Ammon's horn (tissue), 1 donor: ENCODE measurements around the gene ZNF329.
A peak's percentile ranks its signal among the peaks of the same experiment; 100 is the strongest.

ENCODE experiments used
- DNase-seq: peaks from one replicate; pipeline ENCODE4 v3.0.0-alpha.2; 2016; ENCODE audit warnings: low spot score

The ZNF329 gene

DNA sequence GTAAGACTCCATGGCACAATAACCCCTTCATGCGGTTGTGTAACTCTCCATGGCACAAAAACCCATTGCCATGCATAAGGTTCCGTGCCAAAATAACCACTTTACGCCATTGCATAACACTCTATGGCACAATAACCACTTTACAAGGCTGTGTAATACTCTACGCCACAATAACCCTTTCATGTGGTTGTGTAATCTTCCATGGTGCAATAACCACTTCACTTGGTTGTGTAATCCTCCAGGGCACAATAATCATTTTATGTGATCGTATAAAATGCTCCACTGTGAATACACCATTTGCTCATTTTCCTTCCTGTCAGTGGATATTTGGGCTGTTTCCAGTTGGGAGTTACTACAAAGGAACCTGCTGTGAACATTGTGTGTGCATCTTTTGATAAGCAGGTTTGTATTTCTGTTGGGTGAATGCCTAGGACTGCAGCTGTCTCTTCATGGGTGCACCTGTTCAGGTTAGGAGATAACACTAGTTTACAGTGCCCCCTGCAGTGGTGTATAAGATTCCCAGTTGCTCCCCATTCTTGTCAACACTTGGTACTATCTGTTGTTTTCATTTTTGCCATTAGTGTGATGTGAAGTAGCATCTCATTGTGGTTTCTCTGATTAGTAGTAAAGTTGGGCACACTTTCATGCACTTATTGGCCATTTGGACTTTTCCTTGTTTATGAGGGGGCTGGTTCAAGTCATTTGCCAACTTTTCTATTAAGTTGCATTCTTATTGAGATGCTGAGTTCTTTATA, 31.4 kb downstream of the ZNF329 start:
- no peak for DNase-seq

DNA sequence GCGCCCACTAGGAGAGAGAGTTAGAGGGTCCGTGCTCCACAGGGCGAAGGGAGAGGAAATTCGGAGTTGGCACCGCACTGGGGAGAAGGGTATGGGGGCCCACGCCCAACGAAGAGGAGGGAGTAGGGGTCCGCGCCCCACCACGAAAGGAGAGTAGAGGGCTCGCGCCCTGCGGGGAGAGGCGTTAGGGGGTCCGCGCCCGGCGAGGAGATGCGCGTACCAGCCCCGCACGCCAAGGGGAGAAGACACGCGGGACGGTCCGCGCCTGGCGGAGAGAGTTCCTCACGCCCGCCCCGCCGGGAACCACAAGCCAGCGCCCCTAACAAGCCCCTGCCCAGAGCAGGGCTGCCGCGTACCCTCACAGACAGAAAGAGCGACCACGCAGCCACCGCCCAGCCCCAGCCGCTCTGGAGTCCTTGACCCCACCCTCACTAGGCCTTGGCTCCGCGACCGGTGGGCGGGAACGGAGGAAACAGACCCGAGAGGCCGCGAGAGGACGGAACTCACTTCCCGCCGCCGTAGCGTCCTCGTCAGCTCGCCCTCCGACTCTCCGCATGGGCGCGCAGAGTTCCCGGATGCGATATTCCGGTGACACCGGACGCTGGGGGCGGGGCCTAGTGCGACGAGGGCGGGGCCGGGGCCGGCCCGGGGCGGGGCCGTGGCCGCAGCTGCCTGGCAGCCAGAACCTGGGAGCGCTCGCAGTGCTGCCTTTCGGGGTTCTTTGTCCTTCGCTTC, 32.6 kb downstream of the ZNF329 start:
- DNase-seq: no peak

DNA sequence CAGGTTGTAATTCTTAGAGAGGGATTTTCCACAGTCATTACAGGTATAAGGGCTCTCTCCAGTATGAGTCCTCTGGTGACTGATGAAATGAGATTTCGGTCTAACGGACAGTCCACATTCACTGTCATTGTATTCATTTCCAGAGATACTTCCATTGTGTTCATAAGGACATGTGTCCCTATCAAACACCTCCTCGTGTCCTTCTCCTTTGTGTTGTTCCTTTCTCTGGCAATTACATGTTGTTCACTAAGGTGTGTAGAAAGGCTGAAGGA, 42.1 kb downstream of the ZNF329 start:
- no peak for DNase-seq

- DNase-seq: no peak
Observed at GRCh38 chr19:58107778-58108545, 42.6 kb downstream of the ZNF329 start.

GRCh38 chr19:58098682-58098998, 51.9 kb downstream of the ZNF329 start:
- no peak for DNase-seq

- DNase-seq: peak; percentile 98
Observed at GRCh38 chr19:58097781-58098681, 52.6 kb downstream of the ZNF329 start, which contains the start of gene ZSCAN18. Gene ZSCAN18, minus strand, starts transcription at chr19:58098231. Its CDS starts 7,964 bp downstream, at chr19:58090267.

DNA sequence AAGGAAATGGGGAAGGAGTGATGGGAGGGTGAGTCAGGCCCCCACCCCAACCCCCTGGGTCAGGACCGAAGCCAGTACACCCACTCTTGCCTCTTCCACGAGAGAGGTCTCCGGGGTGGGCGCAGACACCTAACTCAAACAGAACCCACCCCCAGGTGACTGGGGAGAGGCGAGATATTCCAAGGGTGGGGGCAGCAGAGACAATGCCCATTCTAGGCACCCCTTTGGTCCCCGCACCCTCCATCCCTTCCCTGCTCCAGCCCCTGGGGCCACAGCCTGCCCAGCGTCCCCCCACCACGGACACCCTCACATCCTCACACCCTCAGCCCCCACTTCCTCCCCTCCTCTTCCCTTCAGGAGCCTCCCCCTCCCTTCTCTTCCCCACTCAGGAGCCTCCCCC, 53.2 kb downstream of the ZNF329 start:
- no peak for DNase-seq

DNA sequence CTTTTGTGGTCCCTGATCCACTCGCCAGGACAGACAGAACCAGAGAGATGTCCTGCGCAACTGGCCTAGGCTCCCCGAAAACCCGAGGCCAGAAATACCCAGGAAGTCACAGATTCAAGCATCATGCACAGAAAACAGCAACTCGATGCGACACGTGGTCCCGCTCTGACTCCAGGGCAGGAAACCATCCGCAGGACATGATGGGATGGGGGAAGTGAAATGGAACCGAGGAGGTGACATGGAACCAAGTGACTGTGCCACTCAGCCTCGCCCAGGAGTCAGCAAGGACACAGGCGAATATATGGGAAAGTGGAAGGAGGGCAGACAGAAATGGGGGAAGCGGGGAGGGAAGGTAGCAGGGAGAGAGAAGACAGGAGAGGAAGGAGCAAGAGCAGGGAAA, 53.7 kb downstream of the ZNF329 start:
- no peak for DNase-seq

- DNase-seq: no peak
Observed at GRCh38 chr19:58095328-58095727, 55.3 kb downstream of the ZNF329 start.

GRCh38 chr19:58093071-58093470, 57.5 kb downstream of the ZNF329 start:
- no peak for DNase-seq

GRCh38 chr19:58091251-58091995, 59.2 kb downstream of the ZNF329 start:
- no peak for DNase-seq

DNA sequence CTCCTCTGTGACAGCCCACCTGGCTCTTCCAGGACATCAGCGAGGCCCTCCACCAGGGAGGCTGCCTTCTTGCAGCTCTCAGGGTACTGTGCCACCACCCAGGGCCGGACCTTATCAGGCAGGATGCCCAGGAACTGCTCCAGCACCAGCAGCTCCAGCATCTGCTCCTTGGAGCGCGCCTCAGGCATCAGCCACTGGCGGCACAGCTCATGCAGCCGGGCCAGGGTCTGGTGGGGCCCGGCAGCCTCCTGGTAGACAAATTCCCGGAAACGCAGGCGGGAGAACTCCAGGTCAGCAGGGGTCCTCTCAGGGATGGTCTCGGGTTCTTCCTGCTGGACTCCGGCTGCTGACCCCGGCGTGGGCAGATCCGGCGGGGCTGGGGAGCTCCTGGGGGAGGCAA, 60.7 kb downstream of the ZNF329 start:
- no peak for DNase-seq

DNA sequence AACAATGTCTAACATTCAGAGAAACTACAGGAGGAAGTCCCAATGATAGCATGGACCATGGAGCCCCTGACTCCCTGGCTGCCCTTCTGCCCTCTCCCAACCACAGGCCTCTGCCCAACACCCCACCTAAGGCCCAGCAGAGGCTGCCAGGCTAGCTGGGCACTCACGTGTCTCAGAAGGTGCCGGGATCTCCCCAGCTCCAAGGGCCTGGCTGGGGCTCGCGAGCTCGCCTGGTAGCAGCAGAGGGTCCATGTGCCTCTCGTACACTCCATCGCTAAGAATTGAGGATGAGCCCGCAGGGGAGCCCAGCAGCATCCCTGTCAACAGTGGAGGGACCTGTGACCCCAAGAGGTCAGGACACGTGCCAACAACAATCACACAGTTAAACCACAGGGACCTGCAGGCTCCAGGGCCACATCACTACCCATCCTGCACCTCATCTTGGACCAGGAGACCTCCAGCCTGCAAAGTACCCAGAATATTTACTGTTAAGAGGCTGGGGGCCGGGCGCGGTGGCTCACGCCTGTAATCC, 62.0 kb downstream of the ZNF329 start:
- DNase-seq: no peak

DNA sequence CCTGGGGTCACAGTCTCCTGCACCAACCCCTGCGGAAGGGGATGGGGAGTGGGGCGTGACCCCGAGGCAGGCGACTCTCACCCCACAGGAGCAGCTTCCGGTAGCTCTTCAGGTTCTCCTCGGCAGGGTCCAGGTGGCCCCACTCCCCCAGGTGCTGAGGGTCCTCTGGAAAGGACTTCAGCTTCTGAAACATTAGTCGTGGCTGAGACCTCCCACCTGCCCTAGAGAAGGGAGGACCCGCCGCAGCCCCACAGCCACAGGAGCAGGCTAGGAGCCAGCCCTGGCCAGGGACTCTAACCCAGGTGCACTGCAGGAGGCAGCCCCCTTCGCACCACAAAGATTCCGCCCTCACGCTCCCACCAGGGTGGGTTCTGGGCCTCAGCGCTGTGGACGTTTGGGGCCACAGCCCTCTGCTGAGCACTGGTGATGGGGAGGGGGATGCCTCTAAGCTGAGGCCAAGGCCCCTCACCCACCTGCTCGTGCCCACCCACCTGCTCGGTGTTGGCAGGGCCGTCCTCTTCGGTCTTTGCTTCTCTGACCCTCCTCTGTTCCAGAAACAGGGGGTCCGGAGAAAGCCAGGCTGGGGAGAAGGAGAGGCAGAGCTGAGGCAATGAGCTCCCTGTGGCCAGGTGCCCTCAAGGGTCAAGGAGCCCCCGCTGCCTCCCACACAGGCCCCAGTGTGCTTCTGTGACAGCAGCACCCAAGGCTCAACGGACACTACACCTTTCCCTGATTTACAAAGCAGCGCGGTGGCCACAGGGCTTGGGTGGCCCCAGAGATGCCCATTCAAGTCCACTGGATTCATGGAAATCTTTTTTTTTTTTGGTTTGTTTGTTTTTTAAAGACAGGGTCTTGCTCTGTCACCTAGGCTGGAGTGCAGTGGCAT, 63.5 kb downstream of the ZNF329 start:
- DNase-seq: no peak

DNA sequence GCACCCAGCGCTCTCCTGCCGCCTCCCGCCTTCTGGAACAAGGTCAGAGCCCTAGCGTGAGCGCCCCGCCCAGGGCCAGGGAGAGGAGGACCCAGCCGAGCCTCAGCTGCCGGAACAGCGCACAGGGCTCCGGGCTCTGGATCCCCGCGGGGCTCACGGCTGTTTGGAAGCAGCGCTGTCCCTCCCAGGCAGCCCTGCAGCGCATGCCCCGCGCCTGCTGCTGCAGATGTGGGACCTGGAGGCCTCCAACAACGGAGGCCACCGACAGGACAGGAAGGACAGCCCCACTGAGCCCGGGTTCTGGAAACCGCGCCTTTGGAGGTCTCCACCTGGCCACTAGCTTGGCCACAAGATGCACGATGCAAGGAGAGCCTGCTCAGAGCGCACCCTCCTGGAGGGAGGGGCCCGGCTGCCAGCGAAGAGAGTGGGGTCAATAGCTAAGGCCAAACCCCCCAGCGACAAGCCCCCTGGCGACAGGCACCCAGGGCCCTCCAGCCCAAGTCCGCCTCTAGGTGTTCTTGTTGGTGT, 65.2 kb downstream of the ZNF329 start:
- DNase-seq: no peak

DNA sequence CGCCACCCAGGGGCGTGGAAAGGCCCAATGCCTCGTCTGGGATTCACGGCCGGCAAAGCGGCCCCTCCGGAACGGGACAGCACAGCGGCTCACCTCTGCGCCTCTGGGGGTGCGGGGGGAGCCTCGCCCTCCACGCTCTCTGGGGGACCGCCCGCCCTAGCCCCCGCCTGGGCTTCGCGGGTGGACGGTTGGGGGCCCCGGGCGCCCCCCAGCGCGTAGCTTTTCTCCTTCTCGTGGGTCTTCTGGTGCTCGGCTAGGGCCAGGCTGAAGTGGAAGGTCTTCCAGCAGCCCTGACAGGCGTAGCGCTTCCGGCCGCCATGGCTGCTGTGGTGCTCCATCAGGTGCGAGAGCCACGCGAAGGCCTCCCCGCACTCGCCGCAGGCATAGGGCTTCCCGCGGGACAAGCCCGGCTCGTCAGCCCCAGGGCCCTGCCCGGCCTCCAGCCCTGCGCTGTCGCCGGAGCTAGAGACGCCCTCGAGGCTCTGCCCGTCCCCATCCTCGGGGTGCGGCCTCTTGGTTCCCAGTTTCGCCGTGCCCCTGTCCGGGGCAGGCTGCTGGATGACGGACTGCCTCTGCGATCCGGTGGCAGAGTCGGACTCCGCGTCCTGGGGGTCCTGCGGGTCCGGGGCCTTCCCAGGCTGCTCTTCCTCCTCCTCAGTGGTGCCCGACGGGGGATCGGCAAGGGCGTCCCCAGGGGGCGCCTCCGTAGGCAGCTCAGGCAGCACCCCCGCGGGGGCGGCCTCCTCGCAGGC, 65.8 kb downstream of the ZNF329 start:
- no peak for DNase-seq

DNA sequence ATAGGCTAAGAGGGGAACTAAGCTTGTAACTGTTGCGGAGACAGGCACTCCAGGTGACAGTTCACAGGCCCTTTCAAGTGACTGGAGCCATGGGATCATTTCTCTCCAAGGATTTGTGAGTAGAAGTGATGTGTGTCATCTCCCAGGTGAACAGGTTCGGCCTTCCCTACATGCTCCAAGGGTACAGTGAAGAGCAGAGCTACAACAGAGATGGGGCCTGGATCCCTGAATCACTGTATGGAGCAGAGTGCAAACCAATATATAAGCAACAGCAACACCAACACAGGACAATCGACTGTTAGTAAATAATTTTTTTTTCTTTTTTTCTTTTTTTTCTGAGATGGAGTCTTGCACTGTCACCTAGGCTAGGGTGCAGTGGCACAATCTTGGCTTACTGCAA, 67.6 kb downstream of the ZNF329 start:
- DNase-seq: no peak

DNA sequence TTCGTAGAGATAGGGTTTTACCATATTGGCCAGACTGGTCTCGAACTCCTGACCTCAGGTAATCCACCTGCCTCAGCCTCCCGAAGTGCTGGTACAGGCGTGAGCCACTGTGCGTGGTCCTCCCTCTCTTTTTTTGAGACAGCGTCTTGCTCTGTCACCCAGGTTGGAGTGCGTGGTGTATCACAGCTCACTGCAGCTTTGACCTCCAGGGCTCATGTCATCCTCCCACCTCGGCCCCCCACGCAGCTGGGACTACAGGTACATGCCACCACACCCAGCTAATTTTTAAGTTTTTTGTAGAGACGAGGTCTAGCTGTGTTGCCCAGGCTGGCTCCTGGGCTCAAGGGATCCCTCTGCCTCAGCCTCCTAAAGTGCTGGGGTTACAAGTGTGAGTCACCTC, 70.8 kb downstream of the ZNF329 start:
- DNase-seq: no peak
